ENCODE results near the gene PSORS1C1.
A peak's percentile ranks its signal among the peaks of the same experiment; 100 is the strongest.
"Not testable (repeated sequence)": the region's sequence is repeated elsewhere in the genome, so short reads cannot be mapped to it uniquely, and the experiment has no call there.

PSORS1C1 gene

DNA sequence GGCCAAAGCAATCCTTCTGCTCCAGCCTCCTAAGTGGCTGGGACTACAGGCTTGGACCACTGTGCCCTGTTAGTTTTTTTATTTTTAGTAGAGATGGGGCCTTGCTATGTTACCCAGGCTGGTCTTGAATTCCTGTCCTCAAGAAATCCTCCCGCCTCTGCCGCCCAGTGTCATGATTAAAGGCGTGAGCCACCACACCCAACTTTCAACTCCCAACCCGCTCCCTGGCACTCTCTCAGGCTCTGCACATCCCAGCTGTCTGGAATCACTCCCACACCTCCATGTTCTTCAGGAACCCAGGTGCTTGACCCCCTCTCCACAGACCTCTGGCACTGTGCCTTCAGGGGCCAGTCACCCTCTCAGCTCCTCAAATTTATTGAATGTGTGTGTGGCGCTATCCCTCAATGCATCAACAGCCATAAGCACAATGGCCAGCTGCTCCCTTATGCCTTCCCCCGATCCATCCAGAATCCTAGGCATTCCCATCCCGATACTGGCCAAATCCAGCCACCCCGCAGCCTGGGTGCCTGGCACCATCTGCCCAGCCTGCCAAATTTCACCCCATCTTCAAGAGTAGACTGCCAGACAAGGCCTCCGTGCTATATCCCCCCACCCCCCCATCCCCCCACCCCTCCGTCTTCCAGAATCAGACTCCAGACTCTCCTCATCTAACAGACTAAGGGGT lies 56.5 kb downstream of the PSORS1C1 start:
- H3K9me3 Mint-ChIP-seq: no peaks in the 10 kb centered on the region
- H3K36me3 Mint-ChIP-seq (ENCODE audit: insufficient read depth): peaks cover 2% of the 10 kb centered on the region
- DNase-seq (ENCODE audit: low spot score in 2 of 2) (no peak), ATAC-seq (replicated peaks; ENCODE audit: extremely low read depth, poor library complexity, severe bottlenecking) (no peak)
- peaks cover 5% of the 10 kb centered on the region for H3K4me1 Mint-ChIP-seq
- no peak overlapping the region for H3K27ac Mint-ChIP-seq (ENCODE audit: low read depth)
- no peak overlapping the region for H3K4me3 Mint-ChIP-seq
- H3K27me3 Mint-ChIP-seq: no peaks in the 10 kb centered on the region

DNA sequence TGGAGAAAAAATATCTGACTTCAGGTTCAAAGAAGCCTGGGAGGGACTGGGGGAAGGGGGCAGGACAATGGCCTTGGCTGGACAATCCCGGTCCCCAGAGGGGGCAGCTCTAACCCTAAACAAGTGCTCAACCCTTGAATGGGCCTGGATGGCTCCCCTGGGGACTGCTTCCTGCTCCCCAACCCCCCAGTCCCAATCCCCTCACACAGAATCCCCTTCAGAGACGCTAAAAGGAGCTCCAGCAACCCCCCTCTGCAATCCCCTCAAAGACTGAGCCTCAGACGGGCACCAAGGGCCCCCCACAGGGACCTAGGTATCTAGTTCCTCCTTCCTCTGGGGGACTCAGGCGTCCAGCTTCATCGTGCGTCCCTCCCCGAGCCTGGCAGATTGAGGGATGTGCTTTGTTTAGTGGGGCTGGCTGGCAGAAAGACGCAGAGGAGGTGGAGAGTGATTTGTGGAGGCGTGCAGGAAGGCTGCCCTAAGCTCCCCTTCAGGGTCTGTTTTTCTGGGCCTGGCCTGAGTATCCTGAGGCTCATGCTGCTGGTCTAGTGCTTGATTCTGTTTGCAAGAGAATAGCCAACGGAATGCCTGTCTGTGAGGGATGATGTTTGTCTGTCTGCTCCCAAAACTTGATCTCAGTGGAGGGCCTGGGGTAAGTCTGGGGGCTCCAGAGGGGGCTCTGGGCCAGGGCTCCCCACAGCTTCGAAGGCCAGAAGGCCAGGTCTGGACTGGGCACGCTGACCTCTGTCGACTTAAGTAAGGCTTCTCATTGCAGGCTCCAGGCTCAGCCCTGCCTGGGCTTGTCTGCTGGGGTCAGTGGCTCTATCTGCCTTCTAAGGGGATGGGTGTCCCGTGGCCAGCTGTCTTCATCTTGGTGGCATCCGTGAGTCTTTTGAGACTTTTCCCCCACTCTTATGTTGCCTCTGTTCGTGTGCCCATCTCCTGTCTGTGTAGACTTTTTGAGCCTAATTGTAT lies 57.6 kb downstream of the PSORS1C1 start:
- ATAC-seq (replicated peaks; ENCODE audit: extremely low read depth, poor library complexity, severe bottlenecking): no peak
- Mint-ChIP-seq H3K4me1 (peaks cover 8% of the 10 kb centered on the region), H3K36me3 (ENCODE audit: insufficient read depth) (peaks cover 2% of the 10 kb centered on the region), H3K27ac (ENCODE audit: low read depth) (no peak overlapping the region), H3K9me3 (no peaks in the 10 kb centered on the region), H3K27me3 (no peaks in the 10 kb centered on the region), H3K4me3 (no peak overlapping the region)
- no peak for DNase-seq (ENCODE audit: low spot score in 2 of 2)

GRCh38 chr6:31172973-31173384 lies 58.4 kb downstream of the PSORS1C1 start:
- H3K4me3 Mint-ChIP-seq: no peak overlapping the region
- peaks cover 9% of the 10 kb centered on the region for H3K4me1 Mint-ChIP-seq
- no peak overlapping the region for H3K27ac Mint-ChIP-seq (ENCODE audit: low read depth)
- DNase-seq (ENCODE audit: low spot score in 2 of 2) (no peak), ATAC-seq (replicated peaks; ENCODE audit: extremely low read depth, poor library complexity, severe bottlenecking) (no peak)
- no peaks in the 10 kb centered on the region for H3K9me3 Mint-ChIP-seq
- no peaks in the 10 kb centered on the region for H3K27me3 Mint-ChIP-seq
- peaks cover 2% of the 10 kb centered on the region for H3K36me3 Mint-ChIP-seq (ENCODE audit: insufficient read depth)

DNA sequence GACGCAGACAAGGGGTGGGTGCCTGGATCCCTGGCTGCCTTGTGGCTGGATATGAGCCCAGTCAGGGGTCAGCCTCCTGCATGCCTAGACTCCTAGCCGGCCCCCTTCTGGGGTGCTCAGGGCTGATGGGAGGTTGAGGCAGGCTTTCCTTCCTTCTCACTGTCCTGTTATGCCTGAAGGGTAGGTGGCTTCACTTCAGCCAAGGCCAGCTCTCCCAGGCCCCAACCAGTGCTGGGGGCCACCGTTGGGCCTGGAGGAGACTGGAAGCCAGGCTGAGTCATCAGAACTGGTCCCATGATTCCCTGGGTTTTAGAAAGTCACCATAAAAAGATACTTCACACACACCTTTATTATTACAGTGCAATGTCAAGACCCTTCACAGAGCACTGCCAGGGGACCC lies 58.8 kb downstream of the PSORS1C1 start:
- no peak overlapping the region for H3K27ac Mint-ChIP-seq (ENCODE audit: low read depth)
- H3K36me3 Mint-ChIP-seq (ENCODE audit: insufficient read depth): peaks cover 2% of the 10 kb centered on the region
- no peaks in the 10 kb centered on the region for H3K9me3 Mint-ChIP-seq
- no peak for DNase-seq (ENCODE audit: low spot score in 2 of 2)
- peaks cover 13% of the 10 kb centered on the region for H3K4me1 Mint-ChIP-seq
- H3K27me3 Mint-ChIP-seq: no peaks in the 10 kb centered on the region
- no peak overlapping the region for H3K4me3 Mint-ChIP-seq
- ATAC-seq (replicated peaks; ENCODE audit: extremely low read depth, poor library complexity, severe bottlenecking): no peak

DNA sequence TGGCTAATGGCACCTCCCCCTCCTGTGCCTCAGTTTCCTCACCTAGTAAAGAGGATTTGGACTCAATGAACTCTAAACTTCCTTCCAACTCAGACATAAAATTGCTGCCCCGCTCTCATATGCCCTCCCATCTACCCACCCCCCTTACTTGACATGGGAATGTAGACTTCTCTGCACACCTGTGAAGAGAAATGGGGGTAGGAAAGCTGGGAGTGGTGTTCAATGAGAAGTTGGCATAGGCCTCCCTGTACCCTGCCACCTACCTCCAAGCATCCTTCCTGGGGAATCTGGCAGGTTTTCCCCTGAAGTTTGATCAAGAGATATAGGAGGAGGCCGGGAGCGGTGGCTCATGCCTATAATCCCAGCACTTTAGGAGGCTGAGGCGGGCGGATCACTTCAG lies 59.8 kb downstream of the PSORS1C1 start:
- no peaks in the 10 kb centered on the region for H3K27me3 Mint-ChIP-seq
- H3K4me3 Mint-ChIP-seq: no peak overlapping the region
- peaks cover 2% of the 10 kb centered on the region for H3K36me3 Mint-ChIP-seq (ENCODE audit: insufficient read depth)
- no peaks in the 10 kb centered on the region for H3K9me3 Mint-ChIP-seq
- no peak for ATAC-seq (replicated peaks; ENCODE audit: extremely low read depth, poor library complexity, severe bottlenecking)
- no peak for DNase-seq (ENCODE audit: low spot score in 2 of 2)
- peaks cover 23% of the 10 kb centered on the region for H3K4me1 Mint-ChIP-seq
- H3K27ac Mint-ChIP-seq (ENCODE audit: low read depth): no peak overlapping the region

DNA sequence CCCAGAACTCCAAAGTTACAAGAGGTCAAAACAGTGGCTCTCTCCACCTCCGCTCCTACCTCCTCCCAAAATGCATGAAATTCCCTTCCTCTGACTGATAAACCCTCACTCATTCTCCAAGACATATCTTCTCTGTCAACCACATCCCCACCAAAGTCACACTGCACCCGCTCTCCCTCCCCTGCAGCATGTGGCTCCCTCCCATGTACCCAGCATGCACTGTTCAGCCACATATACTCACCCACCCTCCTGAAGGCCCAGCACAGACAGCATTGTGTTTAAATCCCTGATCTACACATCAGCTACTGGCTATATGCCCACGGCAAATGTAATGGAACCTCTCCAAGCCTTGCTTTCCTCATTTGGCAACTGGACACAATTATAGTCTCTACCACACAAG lies 61.4 kb downstream of the PSORS1C1 start:
- Mint-ChIP-seq H3K36me3 (ENCODE audit: insufficient read depth) (peaks cover 2% of the 10 kb centered on the region), H3K9me3 (no peaks in the 10 kb centered on the region), H3K27me3 (no peaks in the 10 kb centered on the region), H3K27ac (ENCODE audit: low read depth) (peak overlapping the region; percentile 4), H3K4me1 (peaks cover 32% of the 10 kb centered on the region), H3K4me3 (no peak overlapping the region)
- DNase-seq (ENCODE audit: low spot score in 2 of 2): no peak
- ATAC-seq (replicated peaks; ENCODE audit: extremely low read depth, poor library complexity, severe bottlenecking): peak; percentile 70

DNA sequence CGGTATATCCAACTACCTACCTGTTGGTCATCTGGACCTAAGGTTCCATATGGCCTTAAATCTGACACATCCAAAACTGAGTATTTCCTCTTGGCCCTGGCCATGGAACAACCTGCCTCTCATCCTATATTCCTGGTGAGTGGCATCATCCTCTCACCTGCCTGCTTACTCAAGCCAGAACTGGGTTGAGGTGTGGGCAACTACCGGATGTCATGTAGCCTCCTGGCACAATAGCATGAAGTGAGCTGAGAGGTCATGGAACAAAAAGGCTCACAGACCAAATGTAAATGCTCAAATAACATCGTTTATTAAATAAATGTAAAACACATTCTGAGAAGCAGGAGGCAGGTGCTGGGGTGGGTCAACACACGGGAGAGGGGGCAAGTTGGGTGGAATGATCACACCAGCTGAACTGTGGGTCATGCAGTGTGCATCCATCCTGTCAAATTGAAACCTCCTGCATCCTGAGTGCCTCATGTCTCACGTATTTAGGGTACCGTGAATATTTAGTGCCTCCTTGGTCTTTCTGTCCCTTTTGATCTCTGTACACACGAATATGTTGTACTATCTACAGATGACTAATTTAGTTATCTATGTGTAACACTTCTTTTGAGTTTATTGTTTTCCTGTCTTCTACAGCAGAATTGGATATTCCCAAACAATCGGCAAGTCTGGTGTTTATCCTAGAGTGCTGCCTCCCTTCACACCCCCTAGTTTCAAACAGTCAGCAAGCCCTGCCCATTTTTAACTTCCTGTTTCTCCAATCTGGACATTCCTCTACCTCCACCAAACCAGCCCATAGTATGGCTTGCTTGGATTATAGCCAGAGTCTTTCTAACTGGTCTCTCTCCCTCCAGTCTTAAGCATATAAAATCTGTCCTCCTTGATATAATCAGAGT lies 63.8 kb downstream of the PSORS1C1 start:
- Mint-ChIP-seq H3K9me3 (no peaks in the 10 kb centered on the region), H3K4me3 (no peak overlapping the region), H3K27ac (ENCODE audit: low read depth) (no peak overlapping the region), H3K36me3 (ENCODE audit: insufficient read depth) (peaks cover 2% of the 10 kb centered on the region), H3K27me3 (no peaks in the 10 kb centered on the region), H3K4me1 (peaks cover 32% of the 10 kb centered on the region)
- ATAC-seq (replicated peaks; ENCODE audit: extremely low read depth, poor library complexity, severe bottlenecking): no peak
- DNase-seq (ENCODE audit: low spot score in 2 of 2): no peak

GRCh38 chr6:31179042-31179386 lies 64.4 kb downstream of the PSORS1C1 start:
- peaks cover 32% of the 10 kb centered on the region for H3K4me1 Mint-ChIP-seq
- no peak overlapping the region for H3K4me3 Mint-ChIP-seq
- no peak overlapping the region for H3K27ac Mint-ChIP-seq (ENCODE audit: low read depth)
- H3K27me3 Mint-ChIP-seq: no peaks in the 10 kb centered on the region
- H3K36me3 Mint-ChIP-seq (ENCODE audit: insufficient read depth): peaks cover 2% of the 10 kb centered on the region
- no peaks in the 10 kb centered on the region for H3K9me3 Mint-ChIP-seq
- no peak for ATAC-seq (replicated peaks; ENCODE audit: extremely low read depth, poor library complexity, severe bottlenecking)
- DNase-seq (ENCODE audit: low spot score in 2 of 2): no peak

DNA sequence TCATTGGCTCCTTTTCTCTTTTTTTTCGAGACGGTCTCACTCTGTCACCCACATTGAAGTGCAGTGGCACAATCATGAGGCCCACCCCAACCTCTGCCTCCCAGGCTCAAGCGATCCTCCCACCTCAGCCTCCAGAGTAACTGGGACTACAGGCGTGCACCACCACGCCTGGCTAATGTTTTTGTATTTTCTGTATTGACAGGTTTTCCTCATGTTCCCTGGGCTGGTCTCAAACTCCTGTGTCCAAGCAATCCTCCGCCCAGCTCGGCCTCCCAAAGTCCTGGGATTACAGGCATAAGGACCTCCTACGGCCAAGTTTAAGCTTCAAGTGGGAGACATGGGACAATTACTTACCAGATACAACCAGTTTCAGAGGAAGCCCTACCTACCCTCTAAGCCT lies 65.3 kb downstream of the PSORS1C1 start:
- DNase-seq (ENCODE audit: low spot score in 2 of 2) (no peak), ATAC-seq (replicated peaks; ENCODE audit: extremely low read depth, poor library complexity, severe bottlenecking) (no peak)
- peak overlapping the region; percentile 65 for H3K27ac Mint-ChIP-seq (ENCODE audit: low read depth)

GRCh38 chr6:31180500-31180899 lies 65.9 kb downstream of the PSORS1C1 start:
- H3K27ac Mint-ChIP-seq (ENCODE audit: low read depth): peak overlapping the region; percentile 65
- H3K4me1 Mint-ChIP-seq: peaks cover 33% of the 10 kb centered on the region
- H3K27me3 Mint-ChIP-seq: no peaks in the 10 kb centered on the region
- ATAC-seq (replicated peaks; ENCODE audit: extremely low read depth, poor library complexity, severe bottlenecking): peak; percentile 89
- peaks cover 2% of the 10 kb centered on the region for H3K36me3 Mint-ChIP-seq (ENCODE audit: insufficient read depth)
- DNase-seq (ENCODE audit: low spot score in 2 of 2): peak in 1 of 2 donors; percentile 64
- H3K9me3 Mint-ChIP-seq: no peaks in the 10 kb centered on the region
- peak overlapping the region; percentile 84 for H3K4me3 Mint-ChIP-seq

More for the DNA sequence above, 65.3 kb downstream of the PSORS1C1 start:
- H3K4me1 Mint-ChIP-seq: peaks cover 32% of the 10 kb centered on the region
- no peaks in the 10 kb centered on the region for H3K27me3 Mint-ChIP-seq
- no peaks in the 10 kb centered on the region for H3K9me3 Mint-ChIP-seq
- H3K36me3 Mint-ChIP-seq (ENCODE audit: insufficient read depth): peaks cover 2% of the 10 kb centered on the region
- peak overlapping the region; percentile 84 for H3K4me3 Mint-ChIP-seq

- not testable (repeated sequence) for H3K36me3 Mint-ChIP-seq (ENCODE audit: insufficient read depth)
These were observed 68.7 kb downstream of the PSORS1C1 start for GRCh38 chr6:31183287-31183686.

GRCh38 chr6:31183859-31184258 lies 69.3 kb downstream of the PSORS1C1 start:
- H3K36me3 Mint-ChIP-seq (ENCODE audit: insufficient read depth); DNase-seq (ENCODE audit: low spot score in 2 of 2); H3K27ac Mint-ChIP-seq (ENCODE audit: low read depth); H3K27me3 Mint-ChIP-seq; H3K9me3 Mint-ChIP-seq; H3K4me3 Mint-ChIP-seq; ATAC-seq (replicated peaks; ENCODE audit: extremely low read depth, poor library complexity, severe bottlenecking): not testable (repeated sequence)
- peaks cover 20% of the 10 kb centered on the region for H3K4me1 Mint-ChIP-seq

More at GRCh38 chr6:31183287-31183686, 68.7 kb downstream of the PSORS1C1 start:
- not testable (repeated sequence) for ATAC-seq (replicated peaks; ENCODE audit: extremely low read depth, poor library complexity, severe bottlenecking); H3K27me3 Mint-ChIP-seq; H3K27ac Mint-ChIP-seq (ENCODE audit: low read depth); DNase-seq (ENCODE audit: low spot score in 2 of 2); H3K9me3 Mint-ChIP-seq; H3K4me3 Mint-ChIP-seq
- peaks cover 25% of the 10 kb centered on the region for H3K4me1 Mint-ChIP-seq
